ENCODE data around the gene IRF7. TPM values are rescaled to one million over a fixed set of nuclear protein-coding genes. Genes with fewer than 3 reads are reported as not detected.

Gene IRF7
- polyA plus RNA-seq, 2 of the 4 experiments (the other 2 are of a cell fraction), result 2.0 to 3.1 TPM

DNA sequence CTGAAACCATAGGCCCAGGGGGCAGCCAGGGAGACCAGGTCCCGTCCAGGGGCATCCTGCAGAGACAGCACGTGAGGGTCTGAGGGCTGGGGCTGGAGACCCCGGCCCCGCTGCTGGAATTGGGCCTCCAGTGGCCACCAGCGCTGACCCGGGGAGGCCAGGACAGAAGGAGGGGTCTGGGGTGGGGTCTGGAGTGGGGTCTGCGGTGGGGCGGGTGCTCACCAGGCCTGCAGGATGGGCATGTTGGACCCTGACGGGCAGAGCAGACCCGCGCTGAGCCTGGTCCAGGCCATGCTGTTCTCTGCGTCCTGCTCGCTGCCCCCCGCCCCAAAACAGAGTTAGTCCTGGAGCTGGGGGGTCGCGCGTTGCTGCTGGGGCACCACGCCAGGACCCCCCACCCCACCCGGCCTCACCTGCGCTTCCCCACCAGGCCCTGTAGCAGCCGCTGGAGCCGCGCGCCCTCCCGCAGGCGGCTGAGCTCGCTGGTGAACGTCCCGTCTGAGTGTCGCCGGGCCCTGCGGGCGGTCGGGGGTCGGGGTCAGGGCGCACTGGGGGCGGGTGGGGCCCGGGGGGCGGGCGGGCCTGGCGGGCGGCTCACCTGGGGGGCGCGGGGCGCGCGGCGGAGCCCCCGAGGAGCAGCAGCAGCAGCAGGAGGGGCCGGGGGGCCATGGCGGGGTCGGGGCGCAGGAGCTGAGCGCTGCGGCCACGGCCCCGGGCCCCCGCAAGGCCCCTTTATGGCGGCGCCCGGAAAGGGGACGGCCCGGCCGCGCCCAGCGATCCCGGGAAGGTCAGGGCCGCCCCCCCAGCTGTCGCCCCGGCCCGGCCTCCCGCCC, 10.9 kb upstream of the IRF7 start, which contains the start of gene SCT (continued):
- TF ChIP-seq, protein P1, sequence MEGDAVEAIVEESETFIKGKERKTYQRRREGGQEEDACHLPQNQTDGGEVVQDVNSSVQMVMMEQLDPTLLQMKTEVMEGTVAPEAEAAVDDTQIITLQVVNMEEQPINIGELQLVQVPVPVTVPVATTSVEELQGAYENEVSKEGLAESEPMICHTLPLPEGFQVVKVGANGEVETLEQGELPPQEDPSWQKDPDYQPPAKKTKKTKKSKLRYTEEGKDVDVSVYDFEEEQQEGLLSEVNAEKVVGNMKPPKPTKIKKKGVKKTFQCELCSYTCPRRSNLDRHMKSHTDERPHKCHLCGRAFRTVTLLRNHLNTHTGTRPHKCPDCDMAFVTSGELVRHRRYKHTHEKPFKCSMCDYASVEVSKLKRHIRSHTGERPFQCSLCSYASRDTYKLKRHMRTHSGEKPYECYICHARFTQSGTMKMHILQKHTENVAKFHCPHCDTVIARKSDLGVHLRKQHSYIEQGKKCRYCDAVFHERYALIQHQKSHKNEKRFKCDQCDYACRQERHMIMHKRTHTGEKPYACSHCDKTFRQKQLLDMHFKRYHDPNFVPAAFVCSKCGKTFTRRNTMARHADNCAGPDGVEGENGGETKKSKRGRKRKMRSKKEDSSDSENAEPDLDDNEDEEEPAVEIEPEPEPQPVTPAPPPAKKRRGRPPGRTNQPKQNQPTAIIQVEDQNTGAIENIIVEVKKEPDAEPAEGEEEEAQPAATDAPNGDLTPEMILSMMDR (IDR thresholded peaks at IDR 0.05), result no peak

DNA sequence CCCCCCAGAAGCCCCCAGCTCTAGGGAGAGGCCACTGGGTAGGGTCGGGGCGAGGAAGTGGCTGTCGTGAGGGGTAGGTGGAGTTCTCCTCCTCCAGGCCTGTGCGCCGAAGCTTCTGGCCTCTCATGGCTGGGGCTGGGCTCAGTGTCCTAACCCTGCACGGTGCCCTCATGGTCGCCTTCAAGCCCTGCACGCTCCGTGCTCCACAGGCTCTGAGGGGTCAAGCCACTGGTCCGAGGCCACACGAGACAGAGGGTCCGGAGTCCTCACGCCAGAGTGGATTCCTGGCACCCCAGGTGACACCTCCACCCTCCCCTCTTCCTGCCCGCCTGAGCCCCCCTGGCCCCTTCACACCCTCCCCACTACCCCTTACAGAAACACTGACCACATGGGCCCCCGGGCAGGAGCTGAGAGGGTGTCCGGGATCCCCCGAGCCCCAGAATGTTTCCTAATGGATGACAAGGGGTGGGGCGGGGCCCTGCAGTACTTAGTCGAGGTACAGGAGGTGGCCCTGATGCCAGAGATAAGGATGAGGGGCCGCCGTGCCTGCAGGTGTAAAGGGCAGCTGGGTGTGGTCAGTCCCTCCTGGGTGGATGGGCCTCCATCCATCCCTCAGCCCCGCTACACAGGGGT, 10.0 kb upstream of the IRF7 start:
- H3K9me3 ChIP-seq, result no peaks in the 10 kb centered on the region
- WGBS (ENCODE audit: missing lambda C conversion rate), result 87% methylated on average over 19 of the region's 22 CpGs
- FAIRE-seq (no peak), DNase-seq (ENCODE audit: low read depth in 1 of 2, low spot score in 1 of 2) (no peak), ATAC-seq (peak; percentile 16 to 34; a peak in 4 of 6 replicates)
- H3K4me1 ChIP-seq, result peaks cover 26% of the 10 kb centered on the region
- TF ChIP-seq TFCP2L1 (CRISPR knock-in tag; IDR thresholded peaks at IDR 0.05) (no peak), ELK1 (IDR thresholded peaks at IDR 0.05; ENCODE audit: low read depth, low read length) (no peak), MAFK (IDR thresholded peaks at IDR 0.05; ENCODE audit: partially characterized antibody) (no peak), NPAS2 (CRISPR knock-in tag; IDR thresholded peaks at IDR 0.05; ENCODE audit: borderline replicate concordance) (no peak), RARB (CRISPR knock-in tag; IDR thresholded peaks at IDR 0.05) (no peak), CHD4 (IDR thresholded peaks at IDR 0.05; ENCODE audit: borderline replicate concordance) (no peak), SREBF2 (IDR thresholded peaks at IDR 0.05) (no peak)
- TF ChIP-seq, protein P2, sequence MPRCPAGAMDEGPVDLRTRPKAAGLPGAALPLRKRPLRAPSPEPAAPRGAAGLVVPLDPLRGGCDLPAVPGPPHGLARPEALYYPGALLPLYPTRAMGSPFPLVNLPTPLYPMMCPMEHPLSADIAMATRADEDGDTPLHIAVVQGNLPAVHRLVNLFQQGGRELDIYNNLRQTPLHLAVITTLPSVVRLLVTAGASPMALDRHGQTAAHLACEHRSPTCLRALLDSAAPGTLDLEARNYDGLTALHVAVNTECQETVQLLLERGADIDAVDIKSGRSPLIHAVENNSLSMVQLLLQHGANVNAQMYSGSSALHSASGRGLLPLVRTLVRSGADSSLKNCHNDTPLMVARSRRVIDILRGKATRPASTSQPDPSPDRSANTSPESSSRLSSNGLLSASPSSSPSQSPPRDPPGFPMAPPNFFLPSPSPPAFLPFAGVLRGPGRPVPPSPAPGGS (IDR thresholded peaks at IDR 0.05), result no peak
- no peak overlapping the region for H3K4me3 ChIP-seq
- peak overlapping the region in 1 of 2 experiments; percentile 65; a peak in 3 of 6 replicates for H3K27ac ChIP-seq
- POLR2A ChIA-PET, result no interaction called here
- H3K4me2 ChIP-seq, result no peak overlapping the region
- CTCF ChIA-PET, result interaction anchor here (1.2 to 1.6 kb wide), 2 partner anchors 16 to 19 kb away, joined by 3 read pairs; no protein-coding TSS in a partner anchor

DNA sequence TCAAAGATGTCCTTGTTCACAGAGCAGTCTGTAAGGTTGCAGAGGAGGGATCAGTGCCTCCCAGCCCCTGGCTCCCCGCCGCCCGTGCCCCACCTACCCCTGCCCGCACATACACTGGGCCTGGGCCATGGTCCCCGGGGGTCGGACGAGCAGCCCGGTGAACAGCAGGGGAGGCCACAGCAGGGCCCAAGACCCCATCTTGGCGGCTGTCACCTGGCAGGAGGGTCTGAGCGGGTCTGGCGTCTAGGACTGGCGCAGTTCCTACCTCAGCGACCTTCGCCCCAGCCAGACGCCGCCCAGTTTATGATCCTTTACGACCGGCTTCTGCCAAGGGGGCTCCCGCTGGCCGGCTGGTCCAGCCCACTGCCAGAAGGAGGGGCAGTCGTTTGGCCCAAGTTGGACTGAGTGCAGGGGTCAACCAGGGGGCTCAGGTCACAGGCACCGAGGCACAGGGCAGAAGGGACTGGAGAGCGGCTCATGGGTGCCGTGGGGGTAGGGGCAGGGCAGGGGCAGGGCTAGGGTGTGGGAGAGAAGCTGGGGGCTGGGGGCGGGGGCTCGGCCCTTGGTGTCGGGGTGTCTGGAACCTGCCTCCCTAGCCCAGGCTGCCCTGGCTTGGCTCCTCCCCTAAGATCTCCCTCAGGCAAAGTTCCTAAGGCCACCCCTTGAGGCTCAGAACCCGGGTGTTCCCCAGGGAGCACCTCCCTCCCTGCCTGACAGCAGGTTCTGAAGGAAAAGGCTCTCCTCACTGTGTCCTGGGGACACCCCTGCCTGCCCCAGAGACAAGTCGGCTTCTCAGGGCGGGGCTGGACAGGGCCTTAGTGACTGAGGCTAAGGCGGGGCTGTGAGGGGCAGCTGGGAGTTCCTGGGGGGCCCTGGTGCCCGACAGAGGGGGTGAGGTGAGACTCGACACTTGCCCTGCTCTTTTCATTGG, 9.2 kb upstream of the IRF7 start, which contains the start of gene CDHR5:
CDHR5 (minus strand) TSS at position 251 of the 931 bp plus-strand sequence; CDS start at position 198, 53 bp downstream.
- 86% methylated on average over 17 of the region's 33 CpGs for WGBS (ENCODE audit: missing lambda C conversion rate)
- FAIRE-seq (no peak), ATAC-seq (peak; percentile 15 to 32; a peak in 4 of 6 replicates), DNase-seq (ENCODE audit: low read depth in 1 of 2, low spot score in 1 of 2) (no peak)
- Histone ChIP-seq H3K9me3 (no peaks in the 10 kb centered on the region), H3K4me3 (no peak within 1 kb of the TSS), H3K27ac (peak within 1 kb of the TSS in 1 of 2 experiments; percentile 70; a peak in 3 of 6 replicates), H3K4me1 (peaks cover 26% of the 10 kb centered on the region), H3K4me2 (peak within 1 kb of the TSS; percentile 34; the same call in 1 of the 3 replicates)
- POLR2A ChIA-PET, result no interaction called here
- CTCF ChIA-PET, result interaction anchor here (0.6 to 1.6 kb wide), 3 partner anchors 16 to 61 kb away, joined by 3 read pairs; no protein-coding TSS in a partner anchor
- TF ChIP-seq GATA3 (IDR thresholded peaks at IDR 0.05; ENCODE audit: borderline replicate concordance) (no peak), NPAS2 (CRISPR knock-in tag; IDR thresholded peaks at IDR 0.05; ENCODE audit: borderline replicate concordance) (no peak), EHF (CRISPR knock-in tag; IDR thresholded peaks at IDR 0.05) (no peak), USF2 (IDR thresholded peaks at IDR 0.05) (no peak), KDM5A (IDR thresholded peaks at IDR 0.05) (no peak), EHMT2 (IDR thresholded peaks at IDR 0.05; ENCODE audit: low read depth) (no peak), FOXS1 (CRISPR knock-in tag; IDR thresholded peaks at IDR 0.05) (no peak), CHD4 (IDR thresholded peaks at IDR 0.05; ENCODE audit: borderline replicate concordance) (no peak), JUN (IDR thresholded peaks at IDR 0.05) (no peak), ATOH8 (CRISPR knock-in tag; IDR thresholded peaks at IDR 0.05; ENCODE audit: low read depth) (no peak), SMC3 (IDR thresholded peaks at IDR 0.05) (no peak), POLR2AphosphoS2 (conservative IDR thresholded peaks at IDR 0.05; ENCODE audit: low read length) (no peak), FOSB (CRISPR knock-in tag; IDR thresholded peaks at IDR 0.05) (no peak), POLR2A (IDR thresholded peaks at IDR 0.05; ENCODE audit: low read length) (no peak), TP53 (CRISPR knock-in tag; IDR thresholded peaks at IDR 0.05) (no peak), CEBPB (IDR thresholded peaks at IDR 0.05) (no peak)
- TF ChIP-seq, protein P2 (IDR thresholded peaks at IDR 0.05), result no peak

Measured in A549 (cell line).